Lung (tissue), 12 donors: ENCODE data around the gene TXLNB. TPM values are rescaled to one million over a fixed set of nuclear protein-coding genes. Genes with fewer than 3 reads are reported as not detected.
A peak's percentile ranks its signal among the peaks of the same experiment; 100 is the strongest.

Experiments used
- ATAC-seq: fragments of 200-7000 bp; cut with Tn5 transposase; one replicate; pipeline ENCODE4 v1.9.1; 2020; ENCODE audit warnings: moderate number of reproducible peaks; ENCODE audit not compliant: insufficient read depth, low FRiP score
- DNase-seq, 3 donors: peaks; one replicate each; pipeline ENCODE4 v3.0.0-alpha.2; 2013 to 2017
- H3K27ac ChIP-seq, 2 donors: one replicate each; pipeline ENCODE4 v1.5.1; 2013; ENCODE audit warnings: mild to moderate bottlenecking in 2 of 2, moderate library complexity in 2 of 2, control low read depth in 1 of 2, inconsistent platforms in 1 of 2, low read depth in 1 of 2, low read length in 1 of 2
- H3K27me3 ChIP-seq, 3 donors: one replicate each; pipeline ENCODE4 v1.5.1; 2013; ENCODE audit warnings: low read length in 2 of 3; ENCODE audit not compliant: control insufficient read depth in 3 of 3, insufficient read depth in 3 of 3
- H3K36me3 ChIP-seq, 4 donors: one replicate each; pipeline ENCODE4 v1.5.1; 2013; ENCODE audit warnings: low read length in 4 of 4, mild to moderate bottlenecking in 1 of 4, moderate library complexity in 1 of 4; ENCODE audit not compliant: control insufficient read depth in 4 of 4, insufficient read depth in 4 of 4
- H3K4me1 ChIP-seq, 5 donors: one replicate each; pipeline ENCODE4 v1.5.1; 2013; ENCODE audit warnings: low read length in 5 of 5, mild to moderate bottlenecking in 2 of 5, moderate library complexity in 1 of 5; ENCODE audit not compliant: control insufficient read depth in 5 of 5, insufficient read depth in 5 of 5
- H3K4me3 ChIP-seq: one replicate; pipeline ENCODE4 v1.5.1; 2013; ENCODE audit warnings: mild to moderate bottlenecking, control low read depth, moderate library complexity
- H3K9ac ChIP-seq, 2 donors: one replicate each; pipeline ENCODE4 v1.5.1; 2013; ENCODE audit warnings: low read length in 2 of 2, control low read depth in 1 of 2; ENCODE audit not compliant: insufficient read depth in 1 of 2
- H3K9me3 ChIP-seq, 4 donors: one replicate each; pipeline ENCODE4 v1.5.1; 2013; ENCODE audit warnings: low read length in 3 of 4, mild to moderate bottlenecking in 1 of 4, moderate library complexity in 1 of 4; ENCODE audit not compliant: control insufficient read depth in 4 of 4, insufficient read depth in 3 of 4
- CTCF ChIP-seq: IDR thresholded peaks from 2 replicates; pipeline ENCODE4 v1.5.1; 2012; ENCODE audit warnings: mild to moderate bottlenecking; ENCODE audit errors: control extremely low read depth, extremely low read depth
- WGBS, 2 donors: extraction: QIAGEN DNeasy Blood & Tissue Kit; methylation state at CpG; one replicate each; pipeline ENCODE4 v1.1.7; 2013; 5-methylcytosine and 5-hydroxymethylcytosine counted together
- polyA plus RNA-seq, 2 donors: library from polyadenylated mRNA; stranded (reverse); fragments of 200-250 nt; gene quantifications; one replicate each; pipeline ENCODE4 v1.2.1, GENCODE V29; 2013
- total RNA-seq, 2 donors: library from RNA; depleted of rRNA in 1 of 2; stranded (reverse); fragments of >200 nt in 1 of 2; gene quantifications; one replicate each; pipeline ENCODE4 v1.2.1, GENCODE V29; 2014 to 2021
- donor health status: control.
- donor health status: control.
- donor health status: Bipolar disorder and iron deficiency.
- donor health status: healthy.
- donor health status: DM: yes; HTN: yes; CAD: no.

The TXLNB gene
- total and polyA plus RNA-seq, 4 donors: 0.31 to 2.8 (median 1.2) TPM

GRCh38 chr6:139306291-139306981 lies 14.6 kb upstream of the TXLNB start:
- TF ChIP-seq CTCF: no peak
- peaks cover 0 to 4% (median 0%) of the 10 kb centered on the region in 5 donors for H3K4me1 ChIP-seq
- DNase-seq (no peak), ATAC-seq (no peak)
- H3K27ac ChIP-seq: no peak overlapping the region
- WGBS, 2 donors: 60 to 61% methylated on average over 3 of the region's 3 CpGs
- H3K36me3 ChIP-seq: no peaks in the 10 kb centered on the region
- H3K9me3 ChIP-seq: peaks cover 0 to 2% (median 0%) of the 10 kb centered on the region in 4 donors
- no peaks in the 10 kb centered on the region for H3K27me3 ChIP-seq
- no peak overlapping the region for H3K4me3 ChIP-seq
- no peak overlapping the region for H3K9ac ChIP-seq

- Histone ChIP-seq H3K4me1 (peaks cover 0 to 2% (median 0%) of the 10 kb centered on the region in 5 donors), H3K9me3 (no peaks in the 10 kb centered on the region), H3K27ac (no peak overlapping the region), H3K36me3 (no peaks in the 10 kb centered on the region), H3K4me3 (no peak overlapping the region), H3K9ac (no peak overlapping the region), H3K27me3 (no peaks in the 10 kb centered on the region)
- no peak for DNase-seq
- TF ChIP-seq CTCF: no peak
- ATAC-seq: no peak
- 88 to 92% methylated on average over 2 of the region's 2 CpGs for WGBS, 2 donors
Measured at GRCh38 chr6:139303185-139303584, 11.4 kb upstream of the TXLNB start.

- Histone ChIP-seq H3K4me1 (no peaks in the 10 kb centered on the region), H3K4me3 (no peak overlapping the region), H3K27ac (no peak overlapping the region), H3K27me3 (no peaks in the 10 kb centered on the region), H3K9me3 (no peaks in the 10 kb centered on the region), H3K9ac (no peak overlapping the region), H3K36me3 (no peaks in the 10 kb centered on the region)
- DNase-seq (no peak), ATAC-seq (no peak)
- no peak for TF ChIP-seq CTCF
Measured at GRCh38 chr6:139297921-139298320, 6.1 kb upstream of the TXLNB start.

- 35 to 59% methylated on average over 1 of the region's 1 CpG for WGBS, 2 donors
- Histone ChIP-seq H3K36me3 (no peaks in the 10 kb centered on the region), H3K4me1 (peaks cover 0 to 7% (median 4%) of the 10 kb centered on the region in 5 donors), H3K27me3 (no peaks in the 10 kb centered on the region), H3K27ac (no peak overlapping the region), H3K9me3 (no peaks in the 10 kb centered on the region), H3K9ac (no peak overlapping the region), H3K4me3 (no peak overlapping the region)
- TF ChIP-seq CTCF: no peak
- ATAC-seq (peak; percentile 43), DNase-seq (no peak)
Measured at GRCh38 chr6:139296927-139297326, 5.1 kb upstream of the TXLNB start.
